H1 (cell line): Measurements from ENCODE around the gene GANAB. TPM values are rescaled to one million over a fixed set of nuclear protein-coding genes. Genes with fewer than 3 reads are reported as not detected.

Experiments
- CTCF ChIA-PET: fragments of 300-600 bp; sonication (Branson Sonifier 250); formaldehyde crosslinking; loops from one replicate; lab custom pipeline; 2021; ENCODE audit not compliant: partially characterized antibody; lab: Charles Lee
- POLR2A ChIA-PET: fragments of 300-600 bp; sonication (Branson Sonifier 250); formaldehyde crosslinking; loops from one replicate; lab custom pipeline; 2021; ENCODE audit warnings: inconsistent platforms; ENCODE audit not compliant: partially characterized antibody; lab: Charles Lee
- DNase-seq, 2 experiments: peaks; one replicate each; pipeline versions ENCODE4 v3.0.0 to v3.0.0-alpha.2; 2010 to 2022; ENCODE audit warnings: low spot score in 2 of 2, low read depth in 1 of 2, mixed read lengths in 1 of 2
- FAIRE-seq: peaks from 2 replicates; lab custom pipeline; 2011; peaks lifted over from hg19 to GRCh38; lab: Jason Lieb, UNC
- H2AFZ ChIP-seq: 2 replicates; pipeline ENCODE4 v1.8.1; 2012; ENCODE audit warnings: low read length, inconsistent platforms
- H2AK5ac ChIP-seq: 2 replicates; pipeline ENCODE4 v1.6.1; 2013; ENCODE audit warnings: low read depth, low read length
- H2BK120ac ChIP-seq: replicated peaks from 2 replicates; pipeline ENCODE3; 2013; ENCODE audit warnings: low read depth, low read length, inconsistent platforms
- H2BK12ac ChIP-seq: 2 replicates; pipeline ENCODE4 v1.6.1; 2013; ENCODE audit warnings: low read depth, low read length
- H2BK15ac ChIP-seq: 2 replicates; pipeline ENCODE4 v1.6.1; 2013; ENCODE audit warnings: low read length
- H2BK20ac ChIP-seq: 2 replicates; pipeline ENCODE4 v1.6.1; 2013; ENCODE audit warnings: low read length
- H2BK5ac ChIP-seq: 2 replicates; pipeline ENCODE4 v1.6.1; 2013; ENCODE audit warnings: low read depth, low read length
- H3K14ac ChIP-seq: 2 replicates; pipeline ENCODE4 v1.6.1; 2013; ENCODE audit warnings: inconsistent platforms; ENCODE audit not compliant: insufficient read length
- H3K18ac ChIP-seq: 2 replicates; pipeline ENCODE4 v1.6.1; 2013; ENCODE audit warnings: low read length; ENCODE audit errors: extremely low read depth
- H3K23ac ChIP-seq: 2 replicates; pipeline ENCODE4 v1.6.1; 2013; ENCODE audit warnings: inconsistent platforms; ENCODE audit not compliant: insufficient read length
- H3K23me2 ChIP-seq: 2 replicates; pipeline ENCODE4 v1.6.1; 2013; ENCODE audit warnings: low read depth, low read length
- H3K27ac ChIP-seq: 2 replicates; pipeline ENCODE4 v1.6.1; 2011; ENCODE audit warnings: low read depth, low read length, inconsistent platforms
- H3K27me3 ChIP-seq, 4 experiments: replicated peaks in 1 of 4; 1 replicate in 1 of 4; 2 replicates in 3 of 4; pipeline versions ENCODE4 v1.6.1 to v1.8.1; 2011 to 2013; ENCODE audit warnings: low read length in 3 of 4, mild to moderate bottlenecking in 3 of 4, inconsistent platforms in 2 of 4, mixed read lengths in 2 of 4, moderate library complexity in 1 of 4; ENCODE audit not compliant: control insufficient read depth in 3 of 4, insufficient read depth in 3 of 4; ENCODE audit errors: extremely low read depth in 1 of 4
- H3K36me3 ChIP-seq, 4 experiments: 2 replicates each; pipeline versions ENCODE4 v1.6.1 to v1.8.1; 2011 to 2013; ENCODE audit warnings: mild to moderate bottlenecking in 4 of 4, low read length in 3 of 4, moderate library complexity in 2 of 4, control low read depth in 1 of 4, inconsistent platforms in 1 of 4; ENCODE audit not compliant: insufficient read depth in 4 of 4, control insufficient read depth in 2 of 4
- H3K4ac ChIP-seq: replicated peaks from 2 replicates; pipeline ENCODE3; 2013; ENCODE audit warnings: low read length, low read depth, mixed read lengths, inconsistent platforms; ENCODE audit not compliant: insufficient read length
- H3K4me1 ChIP-seq, 4 experiments: replicated peaks in 1 of 4; 1 replicate in 1 of 4; 2 replicates in 3 of 4; pipeline versions ENCODE4 v1.6.1 to v1.8.1; 2011 to 2013; ENCODE audit warnings: low read length in 3 of 4, inconsistent platforms in 2 of 4, mixed read lengths in 1 of 4; ENCODE audit not compliant: insufficient read depth in 4 of 4, control insufficient read depth in 3 of 4
- H3K4me2 ChIP-seq, 2 experiments: 2 replicates each; pipeline versions ENCODE4 v1.6.1 to v1.8.1; 2011 to 2013; ENCODE audit warnings: low read depth in 2 of 2, low read length in 2 of 2, control low read depth in 1 of 2, inconsistent platforms in 1 of 2, mild to moderate bottlenecking in 1 of 2; ENCODE audit not compliant: insufficient read depth in 1 of 2
- H3K4me3 ChIP-seq, 4 experiments: fragments of 200-600, 300-600 bp in 1 of 4; sonication (generic), shearing (Covaris generic), sonication (Bioruptor Twin) in 1 of 4; 2 replicates each; pipeline versions ENCODE4 v1.5.1 to v1.8.1; 2011 to 2016; ENCODE audit warnings: low read length in 4 of 4, low read depth in 3 of 4, control low read depth in 2 of 4, inconsistent platforms in 2 of 4, mild to moderate bottlenecking in 2 of 4, mixed read lengths in 1 of 4, moderate library complexity in 1 of 4; ENCODE audit not compliant: insufficient read depth in 2 of 4; ENCODE audit errors: extremely low read depth in 1 of 4
- H3K56ac ChIP-seq: replicated peaks from 2 replicates; pipeline ENCODE3; 2013; ENCODE audit warnings: low read depth, mild to moderate bottlenecking, mixed read lengths, low read length, inconsistent platforms; ENCODE audit not compliant: insufficient read length
- H3K79me1 ChIP-seq: 2 replicates; pipeline ENCODE4 v1.6.1; 2013; ENCODE audit warnings: low read depth, low read length, control low read depth
- H3K79me2 ChIP-seq, 2 experiments: 2 replicates each; pipeline versions ENCODE4 v1.6.1 to v1.8.1; 2012 to 2013; ENCODE audit warnings: low read length in 2 of 2, mild to moderate bottlenecking in 2 of 2, inconsistent platforms in 1 of 2; ENCODE audit not compliant: insufficient read depth in 2 of 2, control insufficient read depth in 1 of 2
- H3K9ac ChIP-seq, 4 experiments: replicated peaks in 1 of 4; 1 replicate in 1 of 4; 2 replicates in 3 of 4; pipeline versions ENCODE4 v1.6.1 to v1.8.1; 2011 to 2013; ENCODE audit warnings: low read depth in 3 of 4, low read length in 3 of 4, control low read depth in 2 of 4, mild to moderate bottlenecking in 2 of 4, moderate library complexity in 2 of 4, inconsistent platforms in 1 of 4; ENCODE audit errors: extremely low read depth in 1 of 4
- H3K9me3 ChIP-seq, 2 experiments: 2 replicates each; pipeline versions ENCODE4 v1.6.1 to v1.8.1; 2012 to 2013; ENCODE audit warnings: mild to moderate bottlenecking in 2 of 2, moderate library complexity in 2 of 2, control low read depth in 1 of 2, inconsistent platforms in 1 of 2, low read depth in 1 of 2, low read length in 1 of 2, mixed read lengths in 1 of 2; ENCODE audit not compliant: insufficient read depth in 2 of 2
- H4K20me1 ChIP-seq, 2 experiments: replicated peaks in 1 of 2; 2 replicates each; pipeline versions ENCODE3 to v1.8.1; 2011 to 2013; ENCODE audit warnings: inconsistent platforms in 2 of 2, low read length in 2 of 2, mild to moderate bottlenecking in 1 of 2; ENCODE audit not compliant: insufficient read depth in 2 of 2, control insufficient read depth in 1 of 2
- H4K5ac ChIP-seq: 2 replicates; pipeline ENCODE4 v1.6.1; 2013; ENCODE audit warnings: low read length, low read depth, mixed read lengths, inconsistent platforms; ENCODE audit not compliant: insufficient read length
- H4K8ac ChIP-seq: 2 replicates; pipeline ENCODE4 v1.8.0; 2013; ENCODE audit warnings: mild to moderate bottlenecking, moderate library complexity, low read length, inconsistent platforms; ENCODE audit not compliant: insufficient read depth; ENCODE audit errors: extremely low read depth
- H4K91ac ChIP-seq: replicated peaks from 2 replicates; pipeline ENCODE3; 2013; ENCODE audit warnings: low read length, mixed read lengths, inconsistent platforms; ENCODE audit not compliant: insufficient read length
- ASH2L ChIP-seq: fragments of 200-600, 300-600 bp; sonication (generic); IDR thresholded peaks from one replicate; pipeline ENCODE4 v1.7.1; 2017; ENCODE audit warnings: low read length
- KDM4A ChIP-seq: IDR thresholded peaks from one replicate; pipeline ENCODE4 v1.7.1; 2012; ENCODE audit warnings: low read depth, mild to moderate bottlenecking, moderate library complexity, low read length, inconsistent platforms; ENCODE audit not compliant: severe bottlenecking
- POLR2AphosphoS5 ChIP-seq: IDR thresholded peaks from 2 replicates; pipeline ENCODE4 v1.6.1; 2011; ENCODE audit warnings: low read depth, low read length
- SIN3A ChIP-seq, 2 experiments: IDR thresholded peaks in 1 of 2; conservative IDR thresholded peaks in 1 of 2; 2 replicates each; pipeline ENCODE4 v1.6.1; 2011 to 2012; ENCODE audit warnings: low read length in 2 of 2, improper control_type of control experiment in 1 of 2, low read depth in 1 of 2, mild to moderate bottlenecking in 1 of 2
- SP1 ChIP-seq: IDR thresholded peaks from 2 replicates; pipeline ENCODE4 v1.6.1; 2011; ENCODE audit warnings: low read depth, low read length
- whole genome bisulfite sequencing, 2 experiments: shearing (Covaris generic) in 1 of 2; methylation state at CpG; one replicate each; pipeline versions ENCODE4 v1.1.6 to v1.1.7; 2013 to 2015; ENCODE audit warnings: low lambda C conversion rate in 2 of 2, mixed read lengths in 2 of 2, inconsistent platforms in 1 of 2, low coverage in 1 of 2, missing lambda C conversion rate in 1 of 2; ENCODE audit not compliant: insufficient replicate concordance in 2 of 2, insufficient coverage in 1 of 2, insufficient read length in 1 of 2; ENCODE audit errors: extremely low coverage in 1 of 2, missing lambda C conversion rate in 1 of 2; 5-methylcytosine and 5-hydroxymethylcytosine counted together
- polyA plus RNA-seq, 7 experiments: library from polyadenylated mRNA; depleted of rRNA in 3 of 7; stranded (reverse) in 5 of 7; unstranded in 2 of 7; fragments of >200 nt in 5 of 7; fragments of 200-250 nt in 2 of 7; gene quantifications; 1 replicate in 5 of 7; 2 replicates in 1 of 7; 4 replicates in 1 of 7; pipeline versions ENCODE4 v1.2.1 to v1.2.3, GENCODE V29; 2011 to 2013; ENCODE audit warnings: missing spikeins in 2 of 7, mixed read lengths in 2 of 7
- total RNA-seq: library from RNA; stranded (reverse); fragmentation: NEBNext Ultra II Directional; extraction: Animal tissue kit (Norgen Biotek cat#: 25700); gene quantifications from 2 replicates; pipeline ENCODE4 v1.2.1, GENCODE V29; 2021

Gene GANAB
- total and polyA plus RNA-seq, 2 of the 8 experiments (the other 6 are each of a cell fraction or from before 2014, with no cell fraction given) = 289 to 330 TPM

DNA sequence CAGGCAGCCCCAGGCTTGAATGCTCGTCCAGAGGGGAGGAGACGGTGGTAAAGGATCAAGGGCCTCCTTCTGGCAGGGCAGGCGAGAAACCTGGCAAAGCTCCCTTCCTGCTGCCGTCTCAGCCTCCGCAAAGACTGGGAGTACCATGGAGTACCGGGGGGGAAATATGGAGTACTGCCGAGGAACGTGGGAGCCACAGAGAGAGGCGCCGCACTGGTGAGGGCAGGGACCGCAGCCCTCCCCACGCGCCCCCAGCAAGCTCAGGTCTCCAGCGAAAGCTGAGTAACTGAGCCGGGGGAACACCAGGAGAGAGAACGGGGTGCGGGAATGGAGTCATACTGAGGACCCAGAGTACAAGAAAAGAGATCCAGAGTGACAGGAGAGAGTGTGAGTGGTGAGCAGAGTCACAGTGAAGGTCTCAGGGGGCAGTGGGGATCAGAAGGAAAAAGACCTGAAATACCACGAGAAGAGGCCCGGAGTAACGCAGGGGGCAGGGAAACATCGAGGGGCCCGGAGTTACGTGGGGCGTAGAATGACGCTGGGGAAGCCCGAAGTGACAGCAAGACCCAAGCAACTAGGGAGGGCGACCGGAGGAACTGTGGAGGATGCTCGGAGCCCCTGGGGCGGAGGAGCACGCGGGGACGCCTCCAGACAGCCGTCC, 34.6 kb downstream of the GANAB start:
- peaks cover 0 to 3% (median 2%) of the 10 kb centered on the region in 4 experiments; a peak in 1 of 7 replicates for H3K27me3 ChIP-seq
- TF ChIP-seq KDM4A (peak; percentile 58), SIN3A (conservative IDR thresholded peaks at IDR 0.05 in 1 of 2, IDR thresholded peaks at IDR 0.05 in 1 of 2; ENCODE audit: low read depth in 1 of 2, low read length in 2 of 2) (peak; percentile 48 to 63; a peak in 2 of 4 replicates), SP1 (no peak), ASH2L (peak; percentile 15), POLR2AphosphoS5 (no peak)
- H3K23me2 ChIP-seq = peaks cover 9% of the 10 kb centered on the region; the same call in 1 of the 2 replicates
- peak overlapping the region; percentile 48 to 73 (median 58) for H3K4me3 ChIP-seq
- peaks cover 3 to 22% (median 12%) of the 10 kb centered on the region in 4 experiments for H3K4me1 ChIP-seq
- CTCF ChIA-PET = interaction anchor here (0.6 to 10.2 kb wide), 24 partner anchors 9 to 1118 kb away, joined by 3 to 97 read pairs (median 4); partner anchors contain the start of genes B3GAT3, C11orf98, CSKMT and EEF1G
- peak overlapping the region; percentile 83 for H3K18ac ChIP-seq
- H2BK12ac ChIP-seq = no peak overlapping the region
- H2BK15ac ChIP-seq = no peak overlapping the region
- no peak overlapping the region for H2BK20ac ChIP-seq
- H3K9me3 ChIP-seq = no peaks in the 10 kb centered on the region
- peak in 1 of 2 experiments; percentile 56 for DNase-seq
- H3K23ac ChIP-seq = no peak overlapping the region
- no peak overlapping the region for H3K4ac ChIP-seq
- peak overlapping the region; percentile 17 for H3K56ac ChIP-seq
- peak overlapping the region; percentile 86 for H2AFZ ChIP-seq
- no peak overlapping the region for H2AK5ac ChIP-seq
- no peak overlapping the region for H2BK120ac ChIP-seq
- H3K36me3 ChIP-seq = no peaks in the 10 kb centered on the region; a peak in 2 of 8 replicates
- peak overlapping the region; percentile 71; the same call in 1 of the 2 replicates for H2BK5ac ChIP-seq
- H3K79me2 ChIP-seq = no peaks in the 10 kb centered on the region
- peak overlapping the region; percentile 15 for H4K5ac ChIP-seq
- peak overlapping the region; percentile 71 for H4K91ac ChIP-seq
- H3K9ac ChIP-seq = no peak overlapping the region; a peak in 1 of 7 replicates
- POLR2A ChIA-PET = interaction anchor here (0.9 to 15.8 kb wide), 17 partner anchors 9 to 243 kb away, joined by 3 to 235 read pairs (median 6); partner anchors contain the start of genes B3GAT3, BSCL2, C11orf98 and CSKMT
- no peak overlapping the region for H3K27ac ChIP-seq
- no peak for FAIRE-seq
- H4K8ac ChIP-seq = peak overlapping the region; percentile 45
- peak overlapping the region; percentile 89 to 91 for H3K4me2 ChIP-seq
- WGBS, 2 experiments = 16% methylated on average over 21 of the region's 34 CpGs; no CpG with 5 or more reads in 1 of the 2 experiments
- H3K79me1 ChIP-seq = no peaks in the 10 kb centered on the region
- H3K14ac ChIP-seq = no peak overlapping the region
- H4K20me1 ChIP-seq = no peaks in the 10 kb centered on the region
